GM19395 (cell line): ENCODE data around the gene PPP1R12A.

Source experiments
- ATAC-seq: cut with Tn5 transposase; IDR thresholded peaks from one replicate; pipeline ENCODE4 v1.9.1; 2021; ENCODE audit warnings: mild to moderate bottlenecking, moderate library complexity; ENCODE audit not compliant: unreplicated experiment

The PPP1R12A gene

GRCh38 chr12:79773896-79774295, 161.0 kb downstream of the PPP1R12A start:
- ATAC-seq = no peak

DNA sequence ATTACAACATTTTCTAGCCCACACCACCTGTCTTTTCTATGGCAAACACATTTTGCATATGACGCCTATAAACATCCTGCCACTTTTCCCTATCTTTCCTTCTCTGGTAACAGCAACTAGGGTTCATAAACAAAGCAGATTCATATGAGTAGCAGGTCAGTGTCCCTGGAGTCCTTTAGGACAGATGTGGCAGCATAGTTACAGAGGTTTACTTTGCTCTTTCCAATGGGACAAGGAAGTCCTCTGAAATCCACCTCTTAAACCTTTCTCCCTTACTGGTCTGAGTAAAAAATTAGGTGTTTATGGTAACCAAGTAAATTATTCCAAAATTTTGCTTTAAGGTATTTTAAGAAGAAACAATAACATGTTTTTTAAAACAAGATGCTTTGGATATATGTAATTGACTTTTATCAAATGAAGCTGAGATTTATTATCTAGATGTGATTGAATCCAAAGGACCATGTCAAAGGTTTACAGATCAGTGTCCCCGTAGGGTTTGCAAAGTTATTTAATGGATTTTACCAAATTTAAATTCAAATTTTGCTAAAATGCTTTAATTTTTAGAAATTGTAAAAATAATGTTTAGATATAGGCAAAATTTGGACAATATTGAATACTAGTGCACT, 164.9 kb downstream of the PPP1R12A start:
- ATAC-seq = no peak

- ATAC-seq = no peak
These were observed 165.6 kb downstream of the PPP1R12A start for GRCh38 chr12:79769189-79769859.

GRCh38 chr12:79766705-79767464, 168.0 kb downstream of the PPP1R12A start:
- ATAC-seq = no peak

DNA sequence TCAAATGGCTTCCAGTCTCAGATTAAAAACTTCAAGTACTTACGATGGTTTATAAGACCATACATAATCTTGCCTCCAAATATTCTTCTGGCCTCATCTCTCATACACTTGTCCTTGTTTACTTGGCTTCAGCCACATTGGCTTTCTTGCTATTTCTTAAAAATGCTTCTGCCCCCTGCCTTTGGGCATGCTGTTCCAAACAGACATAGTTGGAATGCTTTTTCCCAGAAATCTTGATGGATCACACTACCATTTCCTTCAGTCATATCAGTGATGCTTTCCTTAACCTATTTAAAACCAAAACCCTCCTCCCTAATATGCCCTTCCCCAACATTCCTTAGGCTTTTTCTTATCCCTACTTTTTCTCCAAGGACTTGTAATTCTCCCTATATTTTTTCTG, 169.7 kb downstream of the PPP1R12A start:
- ATAC-seq = no peak

GRCh38 chr12:79764641-79765040, 170.3 kb downstream of the PPP1R12A start:
- no peak for ATAC-seq

GRCh38 chr12:79763766-79764452, 171.0 kb downstream of the PPP1R12A start:
- no peak for ATAC-seq

GRCh38 chr12:79761341-79761740, 173.6 kb downstream of the PPP1R12A start:
- ATAC-seq = no peak

DNA sequence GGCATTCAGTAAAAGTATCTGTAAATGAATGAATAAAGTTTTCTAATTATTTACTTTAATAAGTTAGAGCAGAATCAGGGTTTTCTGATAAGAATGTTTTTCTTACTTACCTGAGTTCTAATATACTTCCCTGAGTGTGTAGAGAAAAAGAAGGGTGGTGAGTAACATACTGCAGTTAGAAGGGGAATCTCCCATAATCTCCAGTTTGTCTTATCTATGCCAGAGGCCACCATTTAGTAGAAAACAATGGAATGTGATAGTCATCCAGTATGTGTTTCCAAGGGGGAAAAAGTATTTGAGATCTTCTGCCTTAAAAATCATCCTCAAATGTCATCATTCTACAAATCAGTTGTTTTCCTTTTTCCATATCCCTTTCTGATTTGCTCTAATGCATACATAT, 187.6 kb downstream of the PPP1R12A start:
- no peak for ATAC-seq

GRCh38 chr12:79737875-79738718, 196.8 kb downstream of the PPP1R12A start:
- peak; percentile 85 for ATAC-seq

DNA sequence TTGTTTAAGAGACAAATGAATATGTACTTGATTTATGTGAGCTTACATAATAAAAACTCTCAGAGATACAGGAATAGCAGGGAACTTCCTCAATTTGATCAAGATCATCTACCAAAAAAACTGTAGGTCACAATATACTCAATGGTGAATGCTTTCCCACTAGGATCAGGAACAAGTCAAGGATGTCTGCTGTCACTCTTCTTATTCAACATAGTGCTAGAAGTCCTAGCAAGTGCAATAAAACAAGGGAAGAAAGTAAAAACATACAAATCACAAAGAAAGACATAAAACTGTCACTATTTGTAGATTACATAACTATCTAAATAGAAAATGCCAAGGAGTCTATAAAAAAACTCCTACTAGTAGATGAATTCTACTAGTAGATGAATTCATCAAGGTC, 202.3 kb downstream of the PPP1R12A start:
- no peak for ATAC-seq

- ATAC-seq = no peak
These were observed 208.9 kb downstream of the PPP1R12A start for GRCh38 chr12:79725987-79726386.
